ENCODE data around the gene TBC1D5.
"Not testable (repeated sequence)": the region's sequence is repeated elsewhere in the genome, so short reads cannot be mapped to it uniquely, and the experiment has no call there.

Gene TBC1D5

GRCh38 chr3:17639257-17639656 lies 103.2 kb downstream of the TBC1D5 start:
- DNase-seq, result no peak

GRCh38 chr3:17638356-17638755 lies 104.1 kb downstream of the TBC1D5 start:
- DNase-seq, result no peak

GRCh38 chr3:17635675-17636074 lies 106.8 kb downstream of the TBC1D5 start:
- not testable (repeated sequence) for DNase-seq

GRCh38 chr3:17634964-17635363 lies 107.5 kb downstream of the TBC1D5 start:
- DNase-seq, result no peak

- no peak for DNase-seq
These were observed 108.2 kb downstream of the TBC1D5 start for GRCh38 chr3:17634201-17634600.

GRCh38 chr3:17632401-17633100 lies 109.9 kb downstream of the TBC1D5 start:
- DNase-seq, result no peak

GRCh38 chr3:17631609-17632008 lies 110.8 kb downstream of the TBC1D5 start:
- DNase-seq, result no peak

- DNase-seq, result no peak
These were observed 113.0 kb downstream of the TBC1D5 start for GRCh38 chr3:17629400-17629799.

GRCh38 chr3:17626395-17626794 lies 116.0 kb downstream of the TBC1D5 start:
- no peak for DNase-seq

GRCh38 chr3:17625133-17625532 lies 117.3 kb downstream of the TBC1D5 start:
- no peak for DNase-seq

- DNase-seq, result no peak
These were observed 119.0 kb downstream of the TBC1D5 start for GRCh38 chr3:17623464-17623863.

- no peak for DNase-seq
These were observed 122.5 kb downstream of the TBC1D5 start for GRCh38 chr3:17619968-17620367.

GRCh38 chr3:17613017-17613416 lies 129.4 kb downstream of the TBC1D5 start:
- not testable (repeated sequence) for DNase-seq

GRCh38 chr3:17607905-17608304 lies 134.5 kb downstream of the TBC1D5 start:
- no peak for DNase-seq

GRCh38 chr3:17605934-17606333 lies 136.5 kb downstream of the TBC1D5 start:
- DNase-seq, result no peak

- DNase-seq, result no peak
These were observed 137.4 kb downstream of the TBC1D5 start for GRCh38 chr3:17605032-17605431.

GRCh38 chr3:17602126-17602525 lies 140.3 kb downstream of the TBC1D5 start:
- no peak for DNase-seq

GRCh38 chr3:17592956-17593355 lies 149.5 kb downstream of the TBC1D5 start:
- DNase-seq, result no peak

GRCh38 chr3:17590465-17590864 lies 152.0 kb downstream of the TBC1D5 start:
- DNase-seq, result no peak

GRCh38 chr3:17589888-17590287 lies 152.5 kb downstream of the TBC1D5 start:
- no peak for DNase-seq

GRCh38 chr3:17588422-17588821 lies 154.0 kb downstream of the TBC1D5 start:
- DNase-seq, result no peak

- DNase-seq, result no peak
These were observed 156.8 kb downstream of the TBC1D5 start for GRCh38 chr3:17585394-17586325.

- DNase-seq, result no peak
These were observed 158.4 kb downstream of the TBC1D5 start for GRCh38 chr3:17584066-17584465.

- no peak for DNase-seq
These were observed 158.9 kb downstream of the TBC1D5 start for GRCh38 chr3:17583530-17583929.
